Measurements from ENCODE around the gene ELL2. TPM values are rescaled to one million over a fixed set of nuclear protein-coding genes. Genes with fewer than 3 reads are reported as not detected.

The ELL2 gene
- total RNA-seq, 1 experiment from 2014 or later = 0.48 TPM

DNA sequence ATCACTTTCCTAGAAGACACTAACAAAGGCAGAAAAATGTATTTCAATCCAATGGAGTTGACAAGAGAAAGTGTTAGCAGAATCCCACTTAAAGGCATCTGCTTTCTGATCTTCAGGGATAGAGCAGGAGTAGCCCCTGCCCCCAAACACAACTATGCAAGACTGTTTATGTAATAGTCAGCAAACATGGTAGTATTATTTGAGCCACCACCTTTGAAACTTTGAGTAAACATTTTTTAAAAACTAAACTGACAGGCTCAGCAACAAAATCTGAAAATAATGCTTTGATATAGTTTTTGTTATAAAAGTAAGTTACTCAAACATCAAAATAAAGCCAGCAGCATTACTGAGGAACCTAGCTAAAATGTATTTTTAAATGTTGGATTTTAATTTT lies 4.8 kb downstream of the ELL2 start:
- no peaks in the 10 kb centered on the region for H4K20me1 ChIP-seq (ENCODE audit: insufficient read depth, low read depth, low read length)
- no peaks in the 10 kb centered on the region for H3K9me2 ChIP-seq (replicated peaks; ENCODE audit: insufficient read depth, low read length)
- H3K4me2 ChIP-seq (ENCODE audit: low read depth, low read length, poor library complexity, severe bottlenecking) = no peak overlapping the region
- H2AFZ ChIP-seq (ENCODE audit: low read length) = no peak overlapping the region
- H3K4me3 ChIP-seq (ENCODE audit: low read length) = no peak overlapping the region
- no peaks in the 10 kb centered on the region for H3K79me2 ChIP-seq (ENCODE audit: low read length)
- no peak overlapping the region for H3K9ac ChIP-seq (ENCODE audit: low read length)
- H3K4me1 ChIP-seq (ENCODE audit: low read length) = peaks cover 6% of the 10 kb centered on the region; the same call in 1 of the 2 replicates
- no peaks in the 10 kb centered on the region; the same call in 1 of the 2 replicates for H3K27me3 ChIP-seq (ENCODE audit: low read length)
- H3K27ac ChIP-seq (ENCODE audit: low read length) = no peak overlapping the region
- DNase-seq = no peak
- no peaks in the 10 kb centered on the region for H3K36me3 ChIP-seq (ENCODE audit: insufficient read depth, low read length)
- no peaks in the 10 kb centered on the region for H3K9me3 ChIP-seq (ENCODE audit: low read length)

DNA sequence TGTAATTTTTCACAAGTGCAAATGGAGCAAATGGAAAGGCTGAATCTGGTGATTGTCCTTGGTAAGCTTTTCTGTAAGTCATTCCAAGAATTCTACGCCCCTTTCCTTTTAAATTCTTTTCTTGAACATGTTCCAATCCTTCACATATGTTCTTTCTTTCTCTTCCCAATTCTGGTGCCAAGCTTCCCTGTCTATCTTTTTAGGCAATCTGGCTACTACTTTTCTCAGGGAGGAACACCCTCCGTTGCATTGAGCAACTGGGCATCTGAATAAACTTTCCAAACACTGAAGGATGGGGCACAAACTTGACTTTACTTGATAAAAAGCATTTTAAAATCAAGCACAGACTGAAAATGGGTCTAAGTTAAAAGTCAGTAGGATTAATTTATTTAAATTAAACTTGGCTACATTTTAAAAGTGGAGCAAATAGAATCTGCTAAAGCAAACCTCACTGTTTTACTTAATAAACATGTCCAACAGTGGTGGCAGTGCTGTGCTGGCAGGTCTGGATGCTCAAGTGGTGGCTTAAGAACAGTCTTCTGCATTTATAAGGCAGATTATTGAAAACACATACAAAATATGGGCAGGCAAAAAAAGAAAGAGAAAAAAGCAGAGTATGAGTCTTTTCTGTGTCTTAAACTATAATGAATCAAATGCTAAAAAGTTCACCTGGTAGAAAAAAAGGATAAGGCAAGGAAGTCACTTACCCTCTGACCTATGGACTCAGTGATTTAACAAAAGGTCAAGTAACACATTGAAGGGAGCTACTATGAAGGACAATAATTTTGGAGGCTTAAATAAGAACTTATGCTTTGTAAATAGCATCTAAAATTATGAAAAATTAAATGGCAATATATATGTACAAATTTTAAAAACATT lies 5.4 kb downstream of the ELL2 start:
- Histone ChIP-seq H3K27me3 (ENCODE audit: low read length) (no peaks in the 10 kb centered on the region; the same call in 1 of the 2 replicates), H3K9me3 (ENCODE audit: low read length) (no peaks in the 10 kb centered on the region), H3K4me3 (ENCODE audit: low read length) (no peak overlapping the region), H3K4me2 (ENCODE audit: low read depth, low read length, poor library complexity, severe bottlenecking) (no peak overlapping the region), H4K20me1 (ENCODE audit: insufficient read depth, low read depth, low read length) (no peaks in the 10 kb centered on the region), H3K9ac (ENCODE audit: low read length) (no peak overlapping the region), H3K9me2 (replicated peaks; ENCODE audit: insufficient read depth, low read length) (no peaks in the 10 kb centered on the region), H3K36me3 (ENCODE audit: insufficient read depth, low read length) (no peaks in the 10 kb centered on the region), H2AFZ (ENCODE audit: low read length) (no peak overlapping the region), H3K79me2 (ENCODE audit: low read length) (no peaks in the 10 kb centered on the region), H3K4me1 (ENCODE audit: low read length) (peaks cover 5% of the 10 kb centered on the region; the same call in 1 of the 2 replicates), H3K27ac (ENCODE audit: low read length) (no peak overlapping the region)
- no peak for DNase-seq

DNA sequence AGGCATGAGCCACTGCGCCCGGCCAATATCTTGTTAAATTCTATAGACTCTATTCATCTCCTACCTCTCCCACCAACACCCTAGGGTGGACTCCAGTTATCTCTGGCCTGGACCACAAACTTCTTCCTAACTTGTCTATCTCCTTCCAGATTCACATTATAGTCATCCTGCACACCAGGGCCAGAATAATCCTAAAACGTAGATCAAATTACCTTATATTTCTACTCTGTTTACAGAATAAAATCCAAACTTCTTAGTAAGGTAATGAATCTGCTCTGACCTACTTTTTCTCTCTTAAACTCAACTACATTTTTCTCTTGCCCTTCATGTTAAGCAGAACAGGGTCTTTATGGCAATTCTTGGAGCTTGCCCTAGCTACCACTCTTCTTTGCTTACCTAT lies 6.9 kb downstream of the ELL2 start:
- H3K9me3 ChIP-seq (ENCODE audit: low read length) = no peaks in the 10 kb centered on the region
- H3K4me1 ChIP-seq (ENCODE audit: low read length) = no peaks in the 10 kb centered on the region
- no peak overlapping the region for H3K4me3 ChIP-seq (ENCODE audit: low read length)
- DNase-seq = no peak
- H4K20me1 ChIP-seq (ENCODE audit: insufficient read depth, low read depth, low read length) = no peaks in the 10 kb centered on the region
- H2AFZ ChIP-seq (ENCODE audit: low read length) = no peak overlapping the region
- no peaks in the 10 kb centered on the region for H3K36me3 ChIP-seq (ENCODE audit: insufficient read depth, low read length)
- H3K9ac ChIP-seq (ENCODE audit: low read length) = no peak overlapping the region
- H3K79me2 ChIP-seq (ENCODE audit: low read length) = no peaks in the 10 kb centered on the region
- no peaks in the 10 kb centered on the region for H3K9me2 ChIP-seq (replicated peaks; ENCODE audit: insufficient read depth, low read length)
- H3K4me2 ChIP-seq (ENCODE audit: low read depth, low read length, poor library complexity, severe bottlenecking) = no peak overlapping the region
- H3K27ac ChIP-seq (ENCODE audit: low read length) = no peak overlapping the region
- H3K27me3 ChIP-seq (ENCODE audit: low read length) = no peaks in the 10 kb centered on the region; the same call in 1 of the 2 replicates

- H2AFZ ChIP-seq (ENCODE audit: low read length) = no peak overlapping the region
- H3K9me3 ChIP-seq (ENCODE audit: low read length) = no peaks in the 10 kb centered on the region
- H3K36me3 ChIP-seq (ENCODE audit: insufficient read depth, low read length) = no peaks in the 10 kb centered on the region
- no peak overlapping the region for H3K4me2 ChIP-seq (ENCODE audit: low read depth, low read length, poor library complexity, severe bottlenecking)
- H3K9ac ChIP-seq (ENCODE audit: low read length) = no peak overlapping the region
- no peaks in the 10 kb centered on the region; the same call in 1 of the 2 replicates for H3K27me3 ChIP-seq (ENCODE audit: low read length)
- DNase-seq = no peak
- H3K4me3 ChIP-seq (ENCODE audit: low read length) = no peak overlapping the region
- no peaks in the 10 kb centered on the region for H3K9me2 ChIP-seq (replicated peaks; ENCODE audit: insufficient read depth, low read length)
- no peaks in the 10 kb centered on the region for H4K20me1 ChIP-seq (ENCODE audit: insufficient read depth, low read depth, low read length)
- no peaks in the 10 kb centered on the region for H3K4me1 ChIP-seq (ENCODE audit: low read length)
- no peaks in the 10 kb centered on the region for H3K79me2 ChIP-seq (ENCODE audit: low read length)
- no peak overlapping the region for H3K27ac ChIP-seq (ENCODE audit: low read length)
These were observed 8.5 kb downstream of the ELL2 start for GRCh38 chr5:95953021-95953702.

DNA sequence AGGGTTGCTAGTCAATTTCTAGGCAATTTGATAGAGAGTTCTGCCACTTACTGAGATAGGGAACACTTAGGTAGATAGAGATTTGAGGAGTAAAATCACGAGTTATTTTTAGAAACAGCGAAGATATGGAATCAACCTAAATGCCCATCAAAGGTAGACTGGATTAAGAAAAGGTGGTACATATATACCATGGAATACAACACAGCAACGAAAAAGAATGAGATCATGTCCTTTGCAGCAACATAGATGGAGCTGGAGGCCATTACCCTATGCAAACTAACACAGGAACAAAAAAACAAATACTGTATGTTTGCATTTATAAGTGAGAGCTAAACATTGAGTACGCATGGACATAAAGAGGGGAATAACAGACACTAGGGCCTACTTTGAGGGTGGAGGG lies 9.7 kb downstream of the ELL2 start:
- H3K4me3 ChIP-seq (ENCODE audit: low read length) = no peak overlapping the region
- H4K20me1 ChIP-seq (ENCODE audit: insufficient read depth, low read depth, low read length) = no peaks in the 10 kb centered on the region
- H2AFZ ChIP-seq (ENCODE audit: low read length) = no peak overlapping the region
- H3K79me2 ChIP-seq (ENCODE audit: low read length) = no peaks in the 10 kb centered on the region
- no peaks in the 10 kb centered on the region for H3K9me3 ChIP-seq (ENCODE audit: low read length)
- H3K4me1 ChIP-seq (ENCODE audit: low read length) = no peaks in the 10 kb centered on the region
- no peak for DNase-seq
- H3K9ac ChIP-seq (ENCODE audit: low read length) = no peak overlapping the region
- H3K27ac ChIP-seq (ENCODE audit: low read length) = no peak overlapping the region
- H3K4me2 ChIP-seq (ENCODE audit: low read depth, low read length, poor library complexity, severe bottlenecking) = no peak overlapping the region
- no peaks in the 10 kb centered on the region for H3K9me2 ChIP-seq (replicated peaks; ENCODE audit: insufficient read depth, low read length)
- no peaks in the 10 kb centered on the region for H3K36me3 ChIP-seq (ENCODE audit: insufficient read depth, low read length)
- H3K27me3 ChIP-seq (ENCODE audit: low read length) = no peaks in the 10 kb centered on the region; the same call in 1 of the 2 replicates

GRCh38 chr5:95949810-95950209 lies 11.8 kb downstream of the ELL2 start:
- Histone ChIP-seq H3K4me3 (ENCODE audit: low read length) (no peak overlapping the region), H3K27me3 (ENCODE audit: low read length) (no peaks in the 10 kb centered on the region), H3K4me2 (ENCODE audit: low read depth, low read length, poor library complexity, severe bottlenecking) (no peak overlapping the region), H2AFZ (ENCODE audit: low read length) (no peak overlapping the region), H3K36me3 (ENCODE audit: insufficient read depth, low read length) (no peaks in the 10 kb centered on the region), H3K27ac (ENCODE audit: low read length) (no peak overlapping the region), H3K79me2 (ENCODE audit: low read length) (no peaks in the 10 kb centered on the region), H3K9me2 (replicated peaks; ENCODE audit: insufficient read depth, low read length) (no peaks in the 10 kb centered on the region), H4K20me1 (ENCODE audit: insufficient read depth, low read depth, low read length) (no peaks in the 10 kb centered on the region), H3K9me3 (ENCODE audit: low read length) (no peaks in the 10 kb centered on the region), H3K4me1 (ENCODE audit: low read length) (no peaks in the 10 kb centered on the region), H3K9ac (ENCODE audit: low read length) (no peak overlapping the region)
- DNase-seq = no peak

GRCh38 chr5:95948631-95949030 lies 13.0 kb downstream of the ELL2 start:
- no peak overlapping the region for H3K9ac ChIP-seq (ENCODE audit: low read length)
- no peaks in the 10 kb centered on the region for H3K79me2 ChIP-seq (ENCODE audit: low read length)
- H2AFZ ChIP-seq (ENCODE audit: low read length) = no peak overlapping the region
- no peaks in the 10 kb centered on the region for H4K20me1 ChIP-seq (ENCODE audit: insufficient read depth, low read depth, low read length)
- no peak overlapping the region for H3K4me3 ChIP-seq (ENCODE audit: low read length)
- H3K27ac ChIP-seq (ENCODE audit: low read length) = no peak overlapping the region
- H3K4me1 ChIP-seq (ENCODE audit: low read length) = no peaks in the 10 kb centered on the region
- DNase-seq = no peak
- H3K9me2 ChIP-seq (replicated peaks; ENCODE audit: insufficient read depth, low read length) = no peaks in the 10 kb centered on the region
- no peaks in the 10 kb centered on the region for H3K9me3 ChIP-seq (ENCODE audit: low read length)
- H3K4me2 ChIP-seq (ENCODE audit: low read depth, low read length, poor library complexity, severe bottlenecking) = no peak overlapping the region
- H3K36me3 ChIP-seq (ENCODE audit: insufficient read depth, low read length) = no peaks in the 10 kb centered on the region
- H3K27me3 ChIP-seq (ENCODE audit: low read length) = no peaks in the 10 kb centered on the region

DNA sequence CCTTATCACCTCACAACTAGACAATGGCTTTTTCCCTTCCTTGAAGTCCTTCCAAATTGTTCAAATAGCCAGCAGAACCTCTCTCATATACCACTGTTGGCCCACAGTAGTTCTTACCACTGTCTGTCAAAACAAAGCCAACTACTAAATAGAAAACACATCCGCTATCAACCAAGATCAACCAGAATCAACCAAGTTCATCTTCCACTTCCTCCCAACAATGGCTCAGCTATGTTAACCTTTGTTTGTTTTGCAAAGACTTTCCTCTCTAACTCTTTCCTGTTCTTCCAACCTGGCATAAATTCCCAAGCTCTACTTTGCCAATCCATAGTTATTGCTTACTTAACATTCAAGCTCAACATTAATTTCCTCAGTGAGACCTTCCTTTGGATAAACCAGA lies 15.2 kb downstream of the ELL2 start:
- Histone ChIP-seq H3K36me3 (ENCODE audit: insufficient read depth, low read length) (no peaks in the 10 kb centered on the region), H3K4me1 (ENCODE audit: low read length) (no peaks in the 10 kb centered on the region), H4K20me1 (ENCODE audit: insufficient read depth, low read depth, low read length) (no peaks in the 10 kb centered on the region), H3K4me2 (ENCODE audit: low read depth, low read length, poor library complexity, severe bottlenecking) (no peak overlapping the region), H3K27me3 (ENCODE audit: low read length) (no peaks in the 10 kb centered on the region), H3K9me3 (ENCODE audit: low read length) (no peaks in the 10 kb centered on the region), H3K4me3 (ENCODE audit: low read length) (no peak overlapping the region), H3K79me2 (ENCODE audit: low read length) (no peaks in the 10 kb centered on the region), H3K9ac (ENCODE audit: low read length) (no peak overlapping the region), H3K9me2 (replicated peaks; ENCODE audit: insufficient read depth, low read length) (no peaks in the 10 kb centered on the region), H2AFZ (ENCODE audit: low read length) (no peak overlapping the region), H3K27ac (ENCODE audit: low read length) (no peak overlapping the region)
- no peak for DNase-seq
